IMR-90 (cell line): ENCODE data around the gene SEC16A. TPM values are rescaled to one million over a fixed set of nuclear protein-coding genes. Genes with fewer than 3 reads are reported as not detected.

Experiments
- ATAC-seq: fragments of 200-7000 bp; cut with Tn5 transposase; 2 replicates; pipeline ENCODE4 v1.9.1; 2020; ENCODE audit warnings: low read depth, mild to moderate bottlenecking, moderate library complexity
- BruUV-seq: library from RNA; stranded (reverse); fragments of 400-500 nt; replicated peaks from 2 replicates; lab custom pipeline; 2021; lab: Mats Ljungman, UMichigan
- CTCF ChIA-PET: fragments of 300-600 bp; formaldehyde crosslinking; extraction: SDS; loops from one replicate; lab custom pipeline; 2021; ENCODE audit warnings: antibody characterized with exemption; lab: Yijun Ruan, JAX
- POLR2A ChIA-PET: fragments of 300-600 bp; sonication (Branson Sonifier 250); formaldehyde crosslinking; loops from one replicate; lab custom pipeline; 2022; ENCODE audit warnings: antibody characterized with exemption; ENCODE audit not compliant: unreplicated experiment; lab: Charles Lee
- DNase-seq: peaks from one replicate; pipeline ENCODE4 v3.0.0; 2013
- H2AFZ ChIP-seq: replicated peaks from 2 replicates; pipeline ENCODE3; 2013; ENCODE audit warnings: low read length, mild to moderate bottlenecking; ENCODE audit not compliant: poor library complexity
- H2AK5ac ChIP-seq: 2 replicates; pipeline ENCODE4 v1.6.1; 2013; ENCODE audit warnings: low read depth, low read length, inconsistent platforms
- H2AK9ac ChIP-seq: replicated peaks from 2 replicates; pipeline ENCODE3; 2013; ENCODE audit warnings: mild to moderate bottlenecking, low read depth, low read length, moderate library complexity; ENCODE audit not compliant: poor library complexity
- H2BK120ac ChIP-seq: 2 replicates; pipeline ENCODE4 v1.6.1; 2013; ENCODE audit warnings: low read depth, low read length, inconsistent platforms
- H2BK15ac ChIP-seq: 3 replicates; pipeline ENCODE4 v1.6.1; 2013; ENCODE audit warnings: low read depth, low read length, inconsistent platforms
- H2BK20ac ChIP-seq: 2 replicates; pipeline ENCODE4 v1.6.1; 2013; ENCODE audit warnings: low read depth, mild to moderate bottlenecking, inconsistent platforms, low read length, moderate library complexity
- H2BK5ac ChIP-seq: 2 replicates; pipeline ENCODE4 v1.6.1; 2013; ENCODE audit warnings: mild to moderate bottlenecking, low read depth, low read length, inconsistent platforms; ENCODE audit not compliant: poor library complexity, severe bottlenecking
- H3K14ac ChIP-seq: replicated peaks from 2 replicates; pipeline ENCODE4 v1.6.1; 2013; ENCODE audit warnings: low read depth, low read length, inconsistent platforms
- H3K18ac ChIP-seq: 2 replicates; pipeline ENCODE4 v1.6.1; 2013; ENCODE audit warnings: low read depth, low read length, control low read depth
- H3K23ac ChIP-seq: 2 replicates; pipeline ENCODE4 v1.6.1; 2013; ENCODE audit warnings: low read depth, low read length, inconsistent platforms
- H3K27ac ChIP-seq: 2 replicates; pipeline ENCODE4 v1.5.1; 2013; ENCODE audit warnings: mild to moderate bottlenecking, control low read depth, low read length; ENCODE audit not compliant: insufficient read depth
- H3K27me3 ChIP-seq: 2 replicates; pipeline ENCODE4 v1.6.1; 2013; ENCODE audit warnings: low read length; ENCODE audit not compliant: control insufficient read depth, insufficient read depth
- H3K36me3 ChIP-seq: 2 replicates; pipeline ENCODE4 v1.6.1; 2013; ENCODE audit warnings: low read length, mixed read lengths; ENCODE audit not compliant: control insufficient read depth, insufficient read depth
- H3K4ac ChIP-seq: 2 replicates; pipeline ENCODE4 v1.6.1; 2013; ENCODE audit warnings: low read depth, low read length, inconsistent platforms
- H3K4me1 ChIP-seq: 2 replicates; pipeline ENCODE4 v1.6.1; 2013; ENCODE audit warnings: low read length, mixed read lengths; ENCODE audit not compliant: control insufficient read depth, insufficient read depth
- H3K4me2 ChIP-seq: 2 replicates; pipeline ENCODE4 v1.6.1; 2013; ENCODE audit warnings: low read depth, mild to moderate bottlenecking, control low read depth, low read length, moderate library complexity
- H3K4me3 ChIP-seq: 2 replicates; pipeline ENCODE4 v1.5.1; 2013; ENCODE audit warnings: low read depth, mild to moderate bottlenecking, control low read depth, low read length, moderate library complexity; ENCODE audit not compliant: insufficient read depth
- H3K56ac ChIP-seq: 2 replicates; pipeline ENCODE4 v1.6.1; 2013; ENCODE audit warnings: low read length, inconsistent platforms; ENCODE audit not compliant: insufficient read depth; ENCODE audit errors: extremely low read depth
- H3K79me1 ChIP-seq, 2 experiments: 2 replicates each; pipeline ENCODE4 v1.6.1; 2013; ENCODE audit warnings: low read length in 2 of 2, inconsistent platforms in 1 of 2, low read depth in 1 of 2
- H3K9ac ChIP-seq: 2 replicates; pipeline ENCODE4 v1.6.1; 2013; ENCODE audit warnings: low read depth, low read length, control low read depth
- H3K9me1 ChIP-seq: 2 replicates; pipeline ENCODE4 v1.6.1; 2013; ENCODE audit warnings: low read length, inconsistent platforms; ENCODE audit not compliant: insufficient read depth
- H3K9me3 ChIP-seq: 2 replicates; pipeline ENCODE4 v1.6.1; 2013; ENCODE audit warnings: low read length; ENCODE audit not compliant: control insufficient read depth, insufficient read depth
- H4K20me1 ChIP-seq: 2 replicates; pipeline ENCODE4 v1.6.1; 2013; ENCODE audit warnings: low read length, inconsistent platforms; ENCODE audit not compliant: insufficient read depth
- H4K5ac ChIP-seq: 2 replicates; pipeline ENCODE4 v1.6.1; 2013; ENCODE audit warnings: mild to moderate bottlenecking, low read depth, low read length, control low read depth
- H4K8ac ChIP-seq, 2 experiments: 2 replicates each; pipeline ENCODE4 v1.6.1; 2013; ENCODE audit warnings: low read depth in 2 of 2, low read length in 2 of 2, control low read depth in 1 of 2, inconsistent platforms in 1 of 2
- H4K91ac ChIP-seq: 2 replicates; pipeline ENCODE4 v1.6.1; 2013; ENCODE audit warnings: low read depth, low read length, inconsistent platforms; ENCODE audit not compliant: insufficient read depth
- BHLHE40 ChIP-seq: fragments of 150-350 bp; IDR thresholded peaks from 2 replicates; pipeline ENCODE4 v1.6.1; 2016; ENCODE audit warnings: mild to moderate bottlenecking, low read depth, low read length
- CHD1 ChIP-seq: IDR thresholded peaks from 2 replicates; pipeline ENCODE4 v1.6.1; 2012; ENCODE audit warnings: low read depth, low read length, improper control_type of control experiment
- RAD21 ChIP-seq: IDR thresholded peaks from 2 replicates; pipeline ENCODE4 v1.6.1; 2012; ENCODE audit warnings: low read length, improper control_type of control experiment
- WGBS, 2 experiments: methylation state at CpG; one replicate each; pipeline versions ENCODE4 v1.1.5 to v1.1.7; 2013; ENCODE audit warnings: missing lambda C conversion rate in 2 of 2; ENCODE audit not compliant: insufficient read length in 1 of 2; ENCODE audit errors: extremely low coverage in 2 of 2; 5-methylcytosine and 5-hydroxymethylcytosine counted together
- dilution Hi-C: fragments of 300-500 bp; cut with HindIII; formaldehyde crosslinking; loops from one replicate; pipeline ENCODE4 v1.14.3; 2018; ENCODE audit warnings: low sequenced_read_pairs; ENCODE audit not compliant: unreplicated experiment
- in situ Hi-C: fragments of 300-500 bp; cut with MboI; formaldehyde crosslinking; loops from 3 replicates; pipeline ENCODE4 v1.14.3; 2019; ENCODE audit warnings: low sequenced_read_pairs, inconsistent platforms, mixed read lengths
- intact Hi-C: fragments of 100-400 bp; cut with micrococcal nuclease; formaldehyde crosslinking; loops from 2 replicates; pipeline ENCODE4 v1.10.0; 2022
- polyA plus RNA-seq, 3 experiments: library from polyadenylated mRNA; depleted of rRNA; stranded (reverse); fragments of >200 nt; gene quantifications; 2 replicates each; pipeline ENCODE4 v1.2.3, GENCODE V29; 2012; ENCODE audit warnings: low replicate concordance in 1 of 3
- total RNA-seq: library from RNA; depleted of rRNA; stranded (reverse); fragments of >200 nt; gene quantifications from 2 replicates; pipeline ENCODE4 v1.2.3, GENCODE V29; 2012

The SEC16A gene
- total and polyA plus RNA-seq, 2 of the 4 experiments (the other 2 are of a cell fraction), result 12.2 to 48.1 TPM

DNA sequence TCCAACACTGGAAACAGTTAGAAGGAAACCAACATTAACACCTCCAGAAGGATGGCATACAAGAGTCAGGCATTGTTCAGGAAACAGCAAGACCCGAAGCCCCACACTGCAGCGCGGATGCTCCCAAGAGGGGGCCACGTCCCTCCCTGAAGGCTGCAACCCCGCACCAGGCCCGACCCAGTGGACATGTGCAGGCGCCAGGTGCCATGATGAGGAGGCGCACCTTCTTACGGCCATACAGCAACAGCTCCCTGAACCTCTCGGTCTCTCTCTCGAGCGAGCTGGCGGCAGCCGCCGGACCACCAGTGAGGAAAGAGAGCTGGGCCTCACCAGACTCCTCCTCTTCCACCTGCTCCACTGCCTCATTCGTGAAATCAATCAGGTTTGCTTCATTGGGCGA lies 20.2 kb downstream of the SEC16A start:
- POLR2A ChIA-PET, result no interaction called here
- dilution Hi-C loops, result no loop called here
- no TSS peak for BruUV-seq

More for the DNA sequence above, 20.2 kb downstream of the SEC16A start:
- Histone ChIP-seq H4K5ac (no peak overlapping the region), H2AK5ac (no peak overlapping the region), H3K36me3 (peaks cover 79% of the 10 kb centered on the region), H3K9ac (no peak overlapping the region), H3K18ac (no peak overlapping the region), H3K9me1 (no peaks in the 10 kb centered on the region), H2AFZ (no peak overlapping the region), H2BK120ac (no peak overlapping the region), H3K27me3 (no peaks in the 10 kb centered on the region), H3K9me3 (no peaks in the 10 kb centered on the region), H3K23ac (no peak overlapping the region), H3K27ac (no peak overlapping the region), H2BK20ac (no peak overlapping the region), H3K14ac (no peak overlapping the region), H4K91ac (no peak overlapping the region), H3K79me1 (peaks cover 22 to 37% of the 10 kb centered on the region in 2 experiments), H4K20me1 (peaks cover 43% of the 10 kb centered on the region), H3K4ac (no peak overlapping the region), H3K4me2 (no peak overlapping the region), H2BK15ac (no peak overlapping the region), H3K4me3 (no peak overlapping the region), H3K56ac (no peak overlapping the region), H2AK9ac (peak overlapping the region; percentile 72), H4K8ac (no peak overlapping the region), H3K4me1 (no peaks in the 10 kb centered on the region), H2BK5ac (no peak overlapping the region)
- DNase-seq (no peak), ATAC-seq (no peak)
- CTCF ChIA-PET, result no interaction called here
- WGBS, 2 experiments, result 97% methylated on average over 11 of the region's 17 CpGs; no CpG with 5 or more reads in 1 of the 2 experiments
- TF ChIP-seq CHD1 (no peak), RAD21 (no peak), BHLHE40 (no peak)
- intact Hi-C loops (no loop called here), in situ Hi-C loops (no loop called here)
